SU-DHL-6 (cell line): ENCODE results near the gene LDAF1.

ENCODE experiments used
- EZH2phosphoT487 ChIP-seq: fragments of 200-600 bp; sonication (generic), shearing (Covaris generic); conservative IDR thresholded peaks from 2 replicates; pipeline ENCODE4 v1.6.1; 2018; ENCODE audit warnings: mild to moderate bottlenecking, antibody characterized with exemption, low read length, moderate library complexity, mixed read lengths
- TF ChIP-seq, protein P1 (sequence below): fragments of 200-600 bp; sonication (generic); IDR thresholded peaks from one replicate; pipeline ENCODE4 v1.5.1; 2017; ENCODE audit warnings: antibody characterized with exemption, mild to moderate bottlenecking, low read length, moderate library complexity; ENCODE audit not compliant: insufficient read depth, poor library complexity, severe bottlenecking

GRCh38 chr16:21223787-21224186 lies 65.3 kb downstream of the LDAF1 start:
- TF ChIP-seq, protein P1, sequence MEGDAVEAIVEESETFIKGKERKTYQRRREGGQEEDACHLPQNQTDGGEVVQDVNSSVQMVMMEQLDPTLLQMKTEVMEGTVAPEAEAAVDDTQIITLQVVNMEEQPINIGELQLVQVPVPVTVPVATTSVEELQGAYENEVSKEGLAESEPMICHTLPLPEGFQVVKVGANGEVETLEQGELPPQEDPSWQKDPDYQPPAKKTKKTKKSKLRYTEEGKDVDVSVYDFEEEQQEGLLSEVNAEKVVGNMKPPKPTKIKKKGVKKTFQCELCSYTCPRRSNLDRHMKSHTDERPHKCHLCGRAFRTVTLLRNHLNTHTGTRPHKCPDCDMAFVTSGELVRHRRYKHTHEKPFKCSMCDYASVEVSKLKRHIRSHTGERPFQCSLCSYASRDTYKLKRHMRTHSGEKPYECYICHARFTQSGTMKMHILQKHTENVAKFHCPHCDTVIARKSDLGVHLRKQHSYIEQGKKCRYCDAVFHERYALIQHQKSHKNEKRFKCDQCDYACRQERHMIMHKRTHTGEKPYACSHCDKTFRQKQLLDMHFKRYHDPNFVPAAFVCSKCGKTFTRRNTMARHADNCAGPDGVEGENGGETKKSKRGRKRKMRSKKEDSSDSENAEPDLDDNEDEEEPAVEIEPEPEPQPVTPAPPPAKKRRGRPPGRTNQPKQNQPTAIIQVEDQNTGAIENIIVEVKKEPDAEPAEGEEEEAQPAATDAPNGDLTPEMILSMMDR: no peak
- no peak for TF ChIP-seq EZH2phosphoT487
